AG04449 (cell line): Measurements from ENCODE around the gene OR2T27.

Experiments
- CTCF ChIA-PET: fragments of 350-600 bp; formaldehyde crosslinking; extraction: SDS; loops from one replicate; lab custom pipeline; 2021; ENCODE audit warnings: antibody characterized with exemption; lab: Yijun Ruan, JAX
- POLR2A ChIA-PET: fragments of 400-600, 350-600 bp; formaldehyde crosslinking; extraction: SDS; loops from one replicate; lab custom pipeline; 2020; ENCODE audit warnings: antibody characterized with exemption, inconsistent platforms; lab: Yijun Ruan, JAX
- DNase-seq: peaks from one replicate; pipeline ENCODE4 v3.0.0-alpha.2; 2010; ENCODE audit warnings: low read depth, low spot score
- H3K4me3 ChIP-seq: 2 replicates; pipeline ENCODE4 v1.5.1; 2011; ENCODE audit warnings: low read depth, mild to moderate bottlenecking, control low read depth, low read length
- TF ChIP-seq, protein P1 (sequence below): IDR thresholded peaks from one replicate; pipeline ENCODE4 v1.5.1; 2011; ENCODE audit warnings: mild to moderate bottlenecking, moderate library complexity, low read length, control low read depth, inconsistent platforms; ENCODE audit not compliant: insufficient read depth; ENCODE audit errors: missing control alignments

OR2T27 gene

DNA sequence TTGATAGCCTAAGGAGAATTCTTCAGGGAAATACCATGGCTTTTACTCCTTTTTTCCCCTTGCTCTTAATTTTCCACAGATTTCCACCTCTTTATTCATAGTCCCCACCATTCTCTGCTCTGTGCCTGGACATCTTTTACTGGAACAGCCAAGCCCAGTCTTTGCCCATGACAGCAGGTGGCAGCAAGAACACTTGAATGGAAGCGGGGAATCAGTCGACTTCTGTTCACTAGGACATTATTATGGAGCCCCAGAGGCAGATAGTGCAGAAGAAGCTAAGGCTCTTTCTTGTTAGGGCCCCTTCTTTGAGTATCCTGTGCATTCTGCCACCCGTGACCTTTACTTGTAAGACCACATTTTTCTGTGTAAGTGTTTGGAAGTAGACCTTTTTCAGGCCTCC lies 40.9 kb upstream of the OR2T27 start:
- ChIA-PET CTCF (no interaction called here), POLR2A (no interaction called here)
- H3K4me3 ChIP-seq, result no peak overlapping the region
- TF ChIP-seq, protein P1, sequence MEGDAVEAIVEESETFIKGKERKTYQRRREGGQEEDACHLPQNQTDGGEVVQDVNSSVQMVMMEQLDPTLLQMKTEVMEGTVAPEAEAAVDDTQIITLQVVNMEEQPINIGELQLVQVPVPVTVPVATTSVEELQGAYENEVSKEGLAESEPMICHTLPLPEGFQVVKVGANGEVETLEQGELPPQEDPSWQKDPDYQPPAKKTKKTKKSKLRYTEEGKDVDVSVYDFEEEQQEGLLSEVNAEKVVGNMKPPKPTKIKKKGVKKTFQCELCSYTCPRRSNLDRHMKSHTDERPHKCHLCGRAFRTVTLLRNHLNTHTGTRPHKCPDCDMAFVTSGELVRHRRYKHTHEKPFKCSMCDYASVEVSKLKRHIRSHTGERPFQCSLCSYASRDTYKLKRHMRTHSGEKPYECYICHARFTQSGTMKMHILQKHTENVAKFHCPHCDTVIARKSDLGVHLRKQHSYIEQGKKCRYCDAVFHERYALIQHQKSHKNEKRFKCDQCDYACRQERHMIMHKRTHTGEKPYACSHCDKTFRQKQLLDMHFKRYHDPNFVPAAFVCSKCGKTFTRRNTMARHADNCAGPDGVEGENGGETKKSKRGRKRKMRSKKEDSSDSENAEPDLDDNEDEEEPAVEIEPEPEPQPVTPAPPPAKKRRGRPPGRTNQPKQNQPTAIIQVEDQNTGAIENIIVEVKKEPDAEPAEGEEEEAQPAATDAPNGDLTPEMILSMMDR, result no peak
- no peak for DNase-seq

DNA sequence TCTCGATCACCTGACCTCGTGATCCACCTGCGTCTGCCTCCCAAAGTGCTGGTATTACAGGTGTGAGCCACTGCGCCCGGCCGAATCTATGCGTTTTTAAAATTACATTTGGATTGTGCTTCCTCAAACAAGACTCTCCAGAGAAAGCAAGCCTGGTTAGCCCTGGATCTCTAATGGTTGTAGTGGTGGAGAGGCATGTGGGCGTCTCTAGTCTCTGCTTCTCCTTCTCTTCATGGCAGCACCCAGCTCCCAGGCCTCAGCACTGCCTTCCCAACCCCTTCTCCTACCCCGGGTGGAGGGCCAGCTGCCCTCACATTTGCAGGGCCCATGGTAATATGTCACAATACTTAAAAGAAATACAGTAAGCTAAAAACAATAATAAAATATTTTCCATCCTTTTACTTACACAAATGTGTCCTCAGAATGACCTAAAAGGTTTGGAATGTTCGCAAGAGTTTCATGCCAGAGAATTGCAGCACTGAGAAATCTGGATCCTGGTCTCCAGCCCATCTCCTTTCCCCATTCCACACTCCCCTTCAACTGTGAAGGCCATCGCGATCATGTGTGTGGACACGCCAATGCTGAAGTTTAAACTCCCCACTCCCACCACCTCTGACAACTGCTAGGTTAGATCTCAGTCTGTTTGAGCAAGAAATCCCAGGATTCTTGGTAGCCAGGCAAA lies 40.3 kb upstream of the OR2T27 start:
- ChIA-PET POLR2A (no interaction called here), CTCF (no interaction called here)
- DNase-seq, result no peak
- no peak overlapping the region for H3K4me3 ChIP-seq
- TF ChIP-seq, protein P1, result no peak

DNA sequence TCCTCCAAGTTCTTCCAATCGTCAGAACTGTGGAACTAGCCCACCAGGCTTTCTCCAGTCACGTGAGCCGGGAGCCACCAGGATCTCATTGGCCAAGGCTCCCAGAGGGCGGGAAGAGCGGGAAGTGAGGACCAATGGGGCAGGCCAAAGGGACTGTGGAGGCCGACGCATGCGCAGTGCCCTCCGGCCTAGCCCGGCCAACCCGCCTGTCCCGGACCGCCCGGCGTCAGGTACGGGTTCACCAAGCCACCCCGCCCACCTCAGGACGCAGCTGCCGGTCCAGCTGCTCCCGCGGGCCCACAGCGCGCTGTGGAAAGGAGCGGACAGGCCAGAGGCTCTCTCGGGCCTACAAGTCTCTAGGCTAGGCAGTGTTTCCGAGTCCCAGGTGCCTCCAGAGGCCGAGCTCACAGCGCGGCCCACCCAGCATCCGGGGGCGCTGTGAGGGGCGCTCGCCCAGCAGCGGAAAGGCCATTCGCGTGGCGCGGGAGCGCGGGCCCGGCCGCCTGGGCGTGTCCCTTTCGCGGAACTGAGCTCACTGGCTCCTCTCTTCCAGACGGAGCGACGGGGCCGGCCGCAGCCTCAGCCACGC lies 36.3 kb upstream of the OR2T27 start:
- POLR2A ChIA-PET, result no interaction called here
- CTCF ChIA-PET, result no interaction called here

DNA sequence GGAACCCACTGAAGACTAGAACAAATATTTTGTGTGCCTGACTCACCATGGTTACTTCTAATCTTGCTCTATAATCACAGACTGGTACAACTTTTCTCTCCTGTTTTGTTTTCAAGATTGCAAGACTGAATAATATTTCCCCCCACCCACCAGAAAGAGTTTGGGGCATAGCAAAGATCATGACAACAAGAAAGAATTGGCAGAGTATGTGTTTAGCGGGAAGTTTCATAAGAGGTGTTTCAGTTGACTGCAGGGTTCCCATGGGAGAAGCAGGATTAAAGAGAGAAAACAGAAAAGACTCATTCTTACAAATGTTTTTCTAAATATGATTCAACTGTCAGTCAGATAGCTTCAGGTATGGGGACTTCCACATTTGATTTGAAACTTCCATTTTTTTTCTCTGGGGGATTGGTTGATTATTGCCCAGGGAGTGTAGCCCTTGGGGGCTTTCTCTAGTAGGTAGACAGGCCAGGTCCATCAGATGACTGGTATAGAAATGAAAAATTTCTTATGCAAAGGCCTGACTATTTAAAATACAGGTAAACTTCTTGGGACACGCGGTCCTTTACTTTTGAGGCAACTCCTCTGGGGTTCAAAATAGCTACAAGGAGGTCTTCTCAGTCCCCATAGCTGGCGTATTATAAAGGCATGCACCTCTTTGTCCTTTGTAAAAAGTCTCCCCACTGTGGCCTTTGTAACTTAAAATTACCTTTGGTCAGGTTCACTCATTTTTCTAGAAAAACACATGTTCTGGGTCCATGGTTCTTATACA lies 33.4 kb upstream of the OR2T27 start:
- no peak for DNase-seq
- CTCF ChIA-PET, result no interaction called here
- H3K4me3 ChIP-seq, result no peak overlapping the region
- POLR2A ChIA-PET, result no interaction called here
- TF ChIP-seq, protein P1, result no peak

More for the DNA sequence above, 36.3 kb upstream of the OR2T27 start:
- DNase-seq, result no peak
- TF ChIP-seq, protein P1, result no peak
- H3K4me3 ChIP-seq, result no peak overlapping the region

DNA sequence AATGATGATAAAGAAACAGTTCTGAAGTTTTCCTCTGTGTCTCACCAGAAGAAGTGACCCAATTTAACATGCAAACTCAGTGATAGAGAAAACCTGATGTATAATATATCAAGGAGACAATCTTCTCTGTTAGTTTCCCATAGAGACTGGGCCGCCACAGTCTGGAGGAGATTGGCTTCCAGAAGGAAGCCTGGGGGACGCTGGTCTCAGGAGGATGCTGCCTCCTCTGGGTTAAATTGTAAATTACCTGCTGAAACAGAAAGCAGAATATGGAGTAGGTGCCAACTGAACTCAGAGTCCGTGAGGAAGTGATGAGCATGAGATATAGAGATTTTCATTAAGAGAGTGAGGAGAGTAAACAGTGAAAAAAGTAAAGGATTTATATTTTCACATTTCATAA lies 31.5 kb upstream of the OR2T27 start:
- no peak for DNase-seq
- CTCF ChIA-PET, result no interaction called here
- TF ChIP-seq, protein P1, result no peak
- POLR2A ChIA-PET, result no interaction called here
- H3K4me3 ChIP-seq, result no peak overlapping the region

DNA sequence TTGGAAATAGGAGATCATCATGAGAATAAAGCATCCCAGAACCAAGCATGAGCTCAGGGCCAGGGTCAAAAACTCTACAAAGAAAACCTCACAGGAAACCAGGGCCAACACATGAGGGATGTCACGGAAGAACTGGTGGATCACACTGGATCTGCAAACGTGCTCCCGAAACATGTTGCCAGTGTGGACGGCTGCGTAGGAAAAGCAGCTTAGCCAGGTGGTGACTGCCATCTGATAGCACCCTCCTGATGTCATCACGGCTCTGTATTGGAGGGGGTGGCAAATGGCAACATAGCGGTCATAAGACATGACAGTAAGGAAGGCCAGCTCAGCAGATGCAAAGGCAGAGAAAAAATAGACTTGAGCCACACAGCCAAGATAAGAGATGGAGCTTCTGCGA lies 26.3 kb upstream of the OR2T27 start:
- ChIA-PET POLR2A (no interaction called here), CTCF (no interaction called here)
- no peak overlapping the region for H3K4me3 ChIP-seq
- TF ChIP-seq, protein P1, result no peak
- DNase-seq, result no peak
